ENCODE results near the gene AMFR.

DNA sequence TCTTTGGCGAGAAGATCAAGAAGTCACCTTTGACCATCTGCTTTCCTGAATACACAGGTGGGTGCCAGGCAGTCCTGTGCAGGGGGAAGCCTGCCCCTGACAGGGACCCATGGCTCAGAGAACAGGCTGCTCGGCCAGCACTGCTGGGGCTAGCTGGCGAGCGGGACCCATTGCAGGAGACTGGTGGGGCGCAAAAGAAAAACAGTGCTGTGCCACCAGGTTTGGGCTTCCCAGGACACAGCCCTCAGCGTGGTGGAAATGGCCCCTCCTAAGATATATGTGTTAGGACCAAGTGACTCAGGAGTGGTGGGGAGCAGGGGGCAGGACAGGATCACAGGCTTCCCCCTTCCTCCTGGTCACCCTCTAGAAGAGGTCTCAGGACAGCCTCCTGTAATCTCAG lies 73.9 kb downstream of the AMFR start:
- TF ChIP-seq, protein P1, sequence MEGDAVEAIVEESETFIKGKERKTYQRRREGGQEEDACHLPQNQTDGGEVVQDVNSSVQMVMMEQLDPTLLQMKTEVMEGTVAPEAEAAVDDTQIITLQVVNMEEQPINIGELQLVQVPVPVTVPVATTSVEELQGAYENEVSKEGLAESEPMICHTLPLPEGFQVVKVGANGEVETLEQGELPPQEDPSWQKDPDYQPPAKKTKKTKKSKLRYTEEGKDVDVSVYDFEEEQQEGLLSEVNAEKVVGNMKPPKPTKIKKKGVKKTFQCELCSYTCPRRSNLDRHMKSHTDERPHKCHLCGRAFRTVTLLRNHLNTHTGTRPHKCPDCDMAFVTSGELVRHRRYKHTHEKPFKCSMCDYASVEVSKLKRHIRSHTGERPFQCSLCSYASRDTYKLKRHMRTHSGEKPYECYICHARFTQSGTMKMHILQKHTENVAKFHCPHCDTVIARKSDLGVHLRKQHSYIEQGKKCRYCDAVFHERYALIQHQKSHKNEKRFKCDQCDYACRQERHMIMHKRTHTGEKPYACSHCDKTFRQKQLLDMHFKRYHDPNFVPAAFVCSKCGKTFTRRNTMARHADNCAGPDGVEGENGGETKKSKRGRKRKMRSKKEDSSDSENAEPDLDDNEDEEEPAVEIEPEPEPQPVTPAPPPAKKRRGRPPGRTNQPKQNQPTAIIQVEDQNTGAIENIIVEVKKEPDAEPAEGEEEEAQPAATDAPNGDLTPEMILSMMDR (IDR thresholded peaks at IDR 0.05; ENCODE audit: low read depth, low read length, missing input control), result no peak
- TF ChIP-seq, protein P2, sequence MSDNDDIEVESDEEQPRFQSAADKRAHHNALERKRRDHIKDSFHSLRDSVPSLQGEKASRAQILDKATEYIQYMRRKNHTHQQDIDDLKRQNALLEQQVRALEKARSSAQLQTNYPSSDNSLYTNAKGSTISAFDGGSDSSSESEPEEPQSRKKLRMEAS (IDR thresholded peaks at IDR 0.05), result no peak
- TF ChIP-seq YY1 (IDR thresholded peaks at IDR 0.05) (no peak), HNF4G (IDR thresholded peaks at IDR 0.05) (no peak), NR2F2 (IDR thresholded peaks at IDR 0.05) (no peak), EGR1 (IDR thresholded peaks at IDR 0.05; ENCODE audit: low read depth in 2 of 2) (no peak), SP1 (IDR thresholded peaks at IDR 0.05) (no peak), ZBTB33 (IDR thresholded peaks at IDR 0.05) (no peak), HNF4A (conservative IDR thresholded peaks at IDR 0.05) (no peak), GABPA (IDR thresholded peaks at IDR 0.05 in 1 of 2, conservative IDR thresholded peaks at IDR 0.05 in 1 of 2) (no peak), JUND (IDR thresholded peaks at IDR 0.05) (no peak), RAD21 (IDR thresholded peaks at IDR 0.05) (no peak)
- TF ChIP-seq, protein P3, sequence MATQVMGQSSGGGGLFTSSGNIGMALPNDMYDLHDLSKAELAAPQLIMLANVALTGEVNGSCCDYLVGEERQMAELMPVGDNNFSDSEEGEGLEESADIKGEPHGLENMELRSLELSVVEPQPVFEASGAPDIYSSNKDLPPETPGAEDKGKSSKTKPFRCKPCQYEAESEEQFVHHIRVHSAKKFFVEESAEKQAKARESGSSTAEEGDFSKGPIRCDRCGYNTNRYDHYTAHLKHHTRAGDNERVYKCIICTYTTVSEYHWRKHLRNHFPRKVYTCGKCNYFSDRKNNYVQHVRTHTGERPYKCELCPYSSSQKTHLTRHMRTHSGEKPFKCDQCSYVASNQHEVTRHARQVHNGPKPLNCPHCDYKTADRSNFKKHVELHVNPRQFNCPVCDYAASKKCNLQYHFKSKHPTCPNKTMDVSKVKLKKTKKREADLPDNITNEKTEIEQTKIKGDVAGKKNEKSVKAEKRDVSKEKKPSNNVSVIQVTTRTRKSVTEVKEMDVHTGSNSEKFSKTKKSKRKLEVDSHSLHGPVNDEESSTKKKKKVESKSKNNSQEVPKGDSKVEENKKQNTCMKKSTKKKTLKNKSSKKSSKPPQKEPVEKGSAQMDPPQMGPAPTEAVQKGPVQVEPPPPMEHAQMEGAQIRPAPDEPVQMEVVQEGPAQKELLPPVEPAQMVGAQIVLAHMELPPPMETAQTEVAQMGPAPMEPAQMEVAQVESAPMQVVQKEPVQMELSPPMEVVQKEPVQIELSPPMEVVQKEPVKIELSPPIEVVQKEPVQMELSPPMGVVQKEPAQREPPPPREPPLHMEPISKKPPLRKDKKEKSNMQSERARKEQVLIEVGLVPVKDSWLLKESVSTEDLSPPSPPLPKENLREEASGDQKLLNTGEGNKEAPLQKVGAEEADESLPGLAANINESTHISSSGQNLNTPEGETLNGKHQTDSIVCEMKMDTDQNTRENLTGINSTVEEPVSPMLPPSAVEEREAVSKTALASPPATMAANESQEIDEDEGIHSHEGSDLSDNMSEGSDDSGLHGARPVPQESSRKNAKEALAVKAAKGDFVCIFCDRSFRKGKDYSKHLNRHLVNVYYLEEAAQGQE (IDR thresholded peaks at IDR 0.05), result no peak

All from liver (tissue), 3 donors.